KOPT-K1 (cell line): ENCODE data around the gene SELE.
"Not testable (repeated sequence)": the region's sequence is repeated elsewhere in the genome, so short reads cannot be mapped to it uniquely, and the experiment has no call there.

ENCODE experiments used
- H3K27ac ChIP-seq: fragments of 200-600 bp; sonication (generic); 2 replicates; pipeline ENCODE4 v1.5.1; 2016; ENCODE audit warnings: antibody characterized with exemption, mild to moderate bottlenecking, low read depth, low read length; ENCODE audit not compliant: poor library complexity, severe bottlenecking
- H3K36me3 ChIP-seq: fragments of 200-600 bp; sonication (generic); 2 replicates; pipeline ENCODE4 v1.5.1; 2017; ENCODE audit warnings: antibody characterized with exemption, mild to moderate bottlenecking, low read length, moderate library complexity; ENCODE audit not compliant: insufficient read depth
- H3K9me3 ChIP-seq: fragments of 200-600 bp; sonication (generic); 2 replicates; pipeline ENCODE4 v1.5.1; 2017; ENCODE audit warnings: antibody characterized with exemption, low read length, mild to moderate bottlenecking; ENCODE audit not compliant: insufficient read depth, poor library complexity, severe bottlenecking

Gene SELE

DNA sequence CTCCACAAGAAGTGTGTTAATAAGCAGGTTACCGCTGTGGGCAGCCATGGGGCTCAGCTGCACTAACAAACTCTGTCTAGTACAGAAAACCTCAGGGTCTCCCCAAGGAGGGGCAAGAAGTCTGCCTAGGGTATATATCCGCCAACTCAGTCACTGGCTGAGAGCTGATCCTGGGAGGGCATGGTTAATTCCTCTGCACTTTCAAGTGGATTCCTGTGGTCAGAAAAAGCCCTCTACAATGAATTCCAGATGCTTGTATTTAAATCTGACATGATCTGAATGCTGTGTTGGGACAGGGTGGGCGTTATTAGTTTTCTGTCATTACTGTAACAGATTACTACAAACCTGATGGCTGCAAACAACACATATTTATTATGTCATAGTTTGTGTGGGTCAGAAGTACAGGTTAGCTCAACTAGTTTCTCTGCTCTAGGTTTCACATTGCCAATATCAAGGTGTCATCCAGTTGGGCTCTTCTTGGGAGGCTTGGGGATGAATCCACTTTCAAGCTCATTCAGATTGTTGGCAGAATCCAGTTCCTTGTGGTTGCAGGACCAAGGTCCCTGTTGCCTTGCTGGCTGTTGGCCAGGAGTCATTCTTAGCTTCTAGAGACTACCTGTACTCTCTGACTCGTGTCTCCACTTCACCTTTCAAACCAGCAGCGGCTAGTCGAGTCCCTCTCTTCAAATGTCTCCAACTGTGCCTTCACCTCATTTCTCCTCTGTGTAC lies 8.0 kb upstream of the SELE start:
- no peak overlapping the region for H3K27ac ChIP-seq
- H3K36me3 ChIP-seq, result no peaks in the 10 kb centered on the region
- H3K9me3 ChIP-seq, result no peaks in the 10 kb centered on the region

DNA sequence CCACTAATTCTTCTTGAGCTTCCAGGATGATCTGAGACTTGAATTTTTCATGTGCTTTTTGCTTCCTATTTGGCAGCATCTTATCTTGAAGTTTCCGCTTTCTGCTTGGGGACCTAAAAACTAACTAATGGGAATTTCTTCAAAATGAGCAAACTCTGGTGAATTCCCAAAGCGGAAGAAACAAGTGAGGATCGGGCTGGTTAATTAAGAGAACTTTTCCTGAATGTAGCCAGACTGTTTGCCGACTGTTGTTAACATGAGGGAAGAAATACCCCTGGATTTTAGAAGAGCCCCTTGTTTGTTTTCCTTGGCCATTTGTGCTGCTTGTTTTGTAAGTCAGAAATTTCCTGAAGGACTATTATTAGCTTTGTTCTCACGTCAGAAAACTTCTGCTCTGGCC lies 6.1 kb upstream of the SELE start:
- Histone ChIP-seq H3K9me3 (no peaks in the 10 kb centered on the region), H3K27ac (no peak overlapping the region), H3K36me3 (no peaks in the 10 kb centered on the region)

DNA sequence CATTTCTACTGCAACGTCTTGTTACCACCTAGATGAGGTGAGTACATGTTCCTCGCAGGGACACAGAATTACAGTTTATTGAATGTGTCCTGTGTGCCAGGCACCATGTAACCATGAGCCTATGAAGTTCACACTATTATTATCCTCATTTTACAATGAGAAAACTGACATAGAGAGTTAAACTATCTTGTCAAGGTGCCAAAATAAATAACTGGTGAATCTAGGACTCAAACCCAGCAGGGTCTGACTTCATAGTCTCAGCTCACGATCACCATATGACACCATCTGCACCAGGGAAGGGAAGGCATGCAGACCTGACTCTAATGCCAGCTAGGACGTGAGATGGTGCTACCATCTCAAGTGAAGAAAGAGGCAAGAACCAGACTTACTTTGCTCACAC lies 2.4 kb downstream of the SELE start:
- Histone ChIP-seq H3K9me3 (no peaks in the 10 kb centered on the region), H3K36me3 (no peaks in the 10 kb centered on the region), H3K27ac (no peak overlapping the region)

DNA sequence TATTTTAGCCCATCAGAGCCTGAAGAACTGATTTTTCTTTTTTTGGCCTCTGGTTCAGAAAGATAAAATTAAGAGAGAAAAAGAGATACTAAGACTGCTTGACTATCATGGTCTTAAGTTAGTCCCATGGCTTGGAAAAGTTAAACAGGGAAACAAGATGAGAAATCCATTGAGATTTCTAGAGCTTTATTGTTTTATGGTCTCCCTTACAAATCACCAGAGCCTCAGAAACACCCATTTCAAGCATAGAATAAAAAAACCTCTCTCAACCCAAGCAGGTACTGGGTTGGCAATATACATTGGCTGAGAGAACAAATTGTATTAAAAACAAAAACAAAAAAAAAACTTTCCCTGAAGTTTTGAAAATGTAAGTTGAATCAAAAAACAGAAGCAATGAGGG lies 3.9 kb downstream of the SELE start:
- Histone ChIP-seq H3K9me3 (no peaks in the 10 kb centered on the region), H3K27ac (no peak overlapping the region), H3K36me3 (no peaks in the 10 kb centered on the region)

DNA sequence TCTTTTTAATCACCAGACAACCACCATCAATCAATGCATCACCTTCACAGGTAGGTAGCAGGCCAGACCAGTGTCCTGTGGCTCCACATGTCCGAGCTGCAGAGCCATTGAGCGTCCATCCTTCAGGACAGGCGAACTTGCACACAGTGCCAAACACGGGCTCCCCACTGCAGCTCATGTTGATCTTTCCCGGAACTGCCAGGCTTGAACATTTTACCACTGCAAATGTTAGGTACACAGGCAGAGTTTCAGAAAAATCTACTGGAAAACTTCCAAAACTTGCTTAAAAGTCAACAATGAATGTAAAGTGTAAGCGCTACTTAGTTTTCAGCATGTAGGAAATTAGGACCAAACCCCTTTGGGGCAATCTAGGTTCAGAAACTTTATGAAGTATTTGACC lies 6.6 kb downstream of the SELE start:
- Histone ChIP-seq H3K27ac (no peak overlapping the region), H3K9me3 (no peaks in the 10 kb centered on the region), H3K36me3 (no peaks in the 10 kb centered on the region)

DNA sequence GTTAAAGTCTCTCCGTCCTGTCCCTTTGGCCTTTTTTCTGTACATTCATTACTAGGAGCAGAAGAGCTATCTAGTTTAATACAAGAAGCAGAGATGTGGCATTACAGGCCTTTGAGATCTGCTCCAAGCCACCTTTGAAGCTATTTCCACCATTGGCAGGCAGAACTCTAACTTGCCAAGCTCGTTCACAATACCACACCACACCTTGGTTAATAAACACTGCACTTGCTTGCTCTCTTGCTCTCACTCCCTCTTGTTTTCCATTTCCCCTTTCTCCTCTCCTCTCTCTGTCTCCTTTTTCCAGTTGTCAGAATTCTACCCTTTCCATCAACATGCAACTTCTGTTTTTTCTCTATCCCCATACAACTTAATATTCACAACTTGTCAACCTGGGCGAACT lies 7.0 kb downstream of the SELE start:
- no peak overlapping the region for H3K27ac ChIP-seq
- H3K9me3 ChIP-seq, result no peaks in the 10 kb centered on the region
- no peaks in the 10 kb centered on the region for H3K36me3 ChIP-seq

DNA sequence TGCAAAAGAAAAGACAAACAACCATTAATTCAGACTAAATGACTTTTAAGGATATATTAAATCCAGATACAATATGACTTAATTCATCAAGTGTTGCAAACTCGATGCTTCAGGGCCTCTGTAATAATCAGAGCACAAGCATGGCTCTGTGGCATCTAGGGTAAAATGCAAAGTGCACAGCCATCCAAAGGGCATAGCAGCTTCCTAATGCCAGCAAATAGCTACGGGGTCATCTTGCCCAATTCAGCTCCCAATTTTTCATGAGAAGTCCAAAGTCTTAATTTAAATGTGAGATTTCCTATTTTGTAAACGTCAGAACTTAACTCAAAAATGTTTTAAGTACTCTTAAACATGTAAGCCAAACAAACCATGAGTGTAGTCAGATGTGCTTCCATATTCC lies 7.9 kb downstream of the SELE start:
- Histone ChIP-seq H3K9me3 (peaks cover 4% of the 10 kb centered on the region), H3K27ac (no peak overlapping the region), H3K36me3 (no peaks in the 10 kb centered on the region)

DNA sequence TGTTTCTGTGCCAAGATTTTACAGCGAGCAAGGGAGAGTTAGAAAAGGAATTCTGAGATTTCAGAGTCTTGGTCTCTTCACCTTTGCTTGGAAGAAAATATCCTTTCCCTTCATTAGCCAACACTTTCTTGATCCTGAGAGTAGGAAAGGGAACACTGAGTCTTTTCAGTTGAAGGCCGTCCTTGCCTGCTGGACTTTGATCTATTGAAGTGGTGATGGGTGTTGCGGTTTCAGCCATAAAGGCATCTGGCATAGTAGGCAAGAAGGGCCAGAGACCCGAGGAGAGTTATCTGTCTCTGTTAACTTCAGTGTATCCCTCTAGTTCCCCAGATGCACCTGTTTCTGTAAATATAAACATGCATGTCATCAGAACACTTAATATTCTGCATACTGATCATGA lies 9.7 kb downstream of the SELE start:
- Histone ChIP-seq H3K36me3 (no peaks in the 10 kb centered on the region), H3K27ac (no peak overlapping the region), H3K9me3 (peaks cover 20% of the 10 kb centered on the region)

DNA sequence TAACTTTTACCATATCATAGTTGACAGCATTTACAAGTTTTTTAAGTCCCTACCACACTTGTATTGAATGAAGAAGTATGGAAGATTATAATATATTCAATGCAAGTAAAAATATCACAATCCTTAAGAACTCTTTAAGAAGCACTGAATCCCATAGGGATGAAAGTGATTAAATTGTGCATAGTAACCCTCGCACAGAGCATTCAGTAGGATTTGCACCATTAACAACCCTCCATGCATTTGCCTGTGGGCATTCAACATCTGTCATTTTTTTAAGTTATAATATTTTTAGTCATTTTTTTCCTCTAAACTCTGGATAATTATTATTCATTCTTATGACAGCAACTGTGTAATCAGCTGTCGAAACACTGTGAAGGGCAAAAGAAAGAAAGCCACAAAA lies 10.1 kb downstream of the SELE start:
- Histone ChIP-seq H3K36me3 (no peaks in the 10 kb centered on the region), H3K9me3 (peaks cover 20% of the 10 kb centered on the region), H3K27ac (no peak overlapping the region)

DNA sequence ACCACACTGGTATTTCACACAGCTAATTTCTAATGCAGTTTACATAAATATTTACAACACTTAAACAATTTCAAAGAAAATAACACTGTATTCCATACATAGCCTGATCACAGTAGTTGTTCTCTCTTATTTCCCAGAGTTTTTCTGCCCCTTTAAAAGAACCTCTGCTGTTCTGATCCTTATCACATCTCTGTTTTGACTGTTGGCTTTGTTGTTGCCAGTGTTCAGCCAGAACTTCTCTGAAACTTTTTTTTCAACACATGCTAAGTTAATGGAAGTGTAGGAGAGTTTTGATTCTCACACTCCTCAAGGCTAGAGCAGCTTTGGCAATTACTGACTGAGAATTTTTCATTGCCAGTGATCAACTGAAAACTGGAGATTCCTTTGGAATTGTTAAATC lies 11.1 kb downstream of the SELE start:
- Histone ChIP-seq H3K36me3 (no peaks in the 10 kb centered on the region), H3K27ac (peak overlapping the region; percentile 39), H3K9me3 (peaks cover 27% of the 10 kb centered on the region)

DNA sequence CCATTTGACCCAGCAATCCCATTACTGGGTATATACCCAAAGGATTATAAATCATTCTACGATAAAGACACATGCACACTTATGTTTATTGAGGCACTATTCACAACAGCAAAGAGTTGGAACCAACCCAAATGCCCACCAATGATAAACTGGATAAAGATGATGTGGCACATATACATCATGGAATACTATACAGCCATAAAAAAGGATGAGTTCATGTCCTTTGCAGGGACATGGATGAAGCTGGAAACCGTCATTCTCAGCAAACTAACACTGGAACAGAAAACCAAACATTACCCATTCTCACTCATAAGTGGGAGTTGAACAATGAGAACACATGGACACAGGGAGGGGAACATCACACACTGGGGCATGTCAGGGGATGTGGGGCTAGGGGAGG lies 18.8 kb downstream of the SELE start:
- H3K36me3 ChIP-seq, H3K27ac ChIP-seq: not testable (repeated sequence)
- H3K9me3 ChIP-seq, result peaks cover 21% of the 10 kb centered on the region

DNA sequence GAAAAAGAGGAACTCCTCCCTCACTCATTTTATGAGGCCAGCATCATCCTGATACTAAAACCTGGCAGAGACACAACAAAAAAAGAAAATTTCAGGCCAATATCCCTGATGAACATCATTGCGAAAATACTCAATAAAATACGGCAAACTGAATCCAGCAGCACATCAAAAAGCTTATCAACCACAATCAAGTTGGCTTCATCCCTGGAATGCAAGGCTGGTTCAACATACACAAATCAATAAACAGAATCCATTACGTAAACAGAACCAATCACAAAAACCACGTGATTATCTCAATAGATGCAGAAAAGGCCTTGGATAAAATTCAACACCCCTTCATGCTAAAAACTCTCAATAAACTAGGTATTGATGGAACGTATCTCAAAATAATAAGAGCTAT lies 20.8 kb downstream of the SELE start:
- not testable (repeated sequence) for H3K36me3 ChIP-seq, H3K9me3 ChIP-seq, H3K27ac ChIP-seq

DNA sequence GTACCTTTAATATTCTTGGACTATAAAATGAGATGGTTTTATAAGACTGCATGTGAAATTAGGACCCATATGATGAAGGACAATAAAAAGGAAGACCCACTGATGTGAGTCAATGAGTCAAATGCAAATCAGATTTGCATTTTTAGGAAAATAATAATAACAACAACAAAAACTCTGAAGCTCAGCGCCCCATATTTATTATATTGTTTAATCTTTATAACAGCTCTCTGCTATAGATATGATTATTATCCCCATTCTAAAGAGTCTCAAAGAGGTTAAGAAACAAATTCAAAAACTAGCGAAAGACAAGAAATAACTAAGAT lies 21.6 kb downstream of the SELE start:
- Histone ChIP-seq H3K27ac (peak overlapping the region; percentile 66), H3K36me3 (peaks cover 12% of the 10 kb centered on the region), H3K9me3 (peaks cover under 1% of the 10 kb centered on the region)

DNA sequence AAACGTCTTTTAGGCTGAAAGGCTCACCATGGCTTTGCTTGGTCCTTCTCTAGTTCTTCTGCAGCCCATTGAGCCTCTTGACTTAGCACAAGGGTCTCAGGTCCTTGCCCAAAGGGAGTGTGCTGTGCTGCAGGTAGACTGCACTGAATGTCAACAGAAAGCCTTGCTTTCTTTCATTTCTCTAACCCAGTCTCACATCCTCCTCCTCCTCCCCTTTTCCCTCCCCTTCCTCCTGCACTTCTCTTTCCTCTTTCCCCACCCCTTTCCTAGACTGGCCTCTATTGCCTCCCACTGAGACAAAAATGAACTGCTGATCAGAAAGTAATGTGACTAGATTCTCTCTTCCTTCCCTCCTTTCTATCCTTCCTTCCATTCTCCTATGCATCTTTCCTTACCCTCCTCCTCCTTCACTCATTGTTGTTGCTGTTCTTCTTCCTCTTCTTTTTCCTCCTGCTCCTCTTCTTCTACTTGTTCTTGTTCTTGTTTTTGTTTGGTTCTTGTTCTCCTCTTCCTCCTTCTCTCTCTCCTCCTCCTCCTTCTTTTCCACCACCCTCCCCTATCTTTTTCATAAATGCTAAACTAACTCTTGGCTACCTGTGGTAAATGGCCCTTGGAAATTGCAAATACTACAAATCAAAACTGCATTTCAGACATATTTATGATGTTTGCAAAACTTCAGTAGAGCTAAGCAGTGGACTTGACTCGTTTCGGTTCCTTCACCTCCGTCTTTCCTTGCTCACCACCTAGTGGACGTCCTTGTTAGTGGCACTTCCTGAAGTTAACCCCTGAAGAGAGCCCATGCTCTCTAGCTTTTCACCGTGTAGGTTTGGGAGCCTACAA lies 22.2 kb downstream of the SELE start, which contains the start of gene SELL:
TSS of gene SELL (minus strand) at position 152 of the 840 bp plus-strand sequence. CDS start at position 30, 122 bp downstream.
- peak within 1 kb of the TSS; percentile 66 for H3K27ac ChIP-seq

DNA sequence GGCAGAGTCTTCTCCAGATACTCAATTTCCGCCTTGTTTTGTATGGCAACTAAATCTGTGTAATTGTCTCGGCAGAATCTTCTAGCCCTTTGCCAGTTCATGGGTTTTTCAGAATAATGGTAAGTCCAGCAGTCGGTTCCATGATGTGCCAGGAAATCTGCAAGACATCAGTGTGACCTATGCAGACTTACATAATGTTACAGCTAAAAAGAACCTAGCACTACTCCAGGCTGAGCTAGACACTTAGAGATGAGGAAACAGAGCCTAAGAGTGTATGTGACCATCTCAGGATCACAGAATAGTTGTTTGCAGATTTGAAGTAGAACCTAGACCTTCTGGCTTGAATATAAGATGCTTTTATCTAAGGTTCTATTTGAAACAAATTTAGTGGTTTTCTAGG lies 25.2 kb downstream of the SELE start:
- Histone ChIP-seq H3K36me3 (peaks cover 48% of the 10 kb centered on the region), H3K9me3 (no peaks in the 10 kb centered on the region), H3K27ac (peak overlapping the region; percentile 66)

More for the DNA sequence above, 22.2 kb downstream of the SELE start, which contains the start of gene SELL:
- Histone ChIP-seq H3K9me3 (no peaks in the 10 kb centered on the region), H3K36me3 (peaks cover 18% of the 10 kb centered on the region)
